DND-41 (cell line): ENCODE data around the gene LETM1.

ENCODE experiments used
- ATAC-seq: fragments of 200-7000 bp; cut with Tn5 transposase; 3 replicates; pipeline ENCODE4 v1.9.1; 2021; ENCODE audit warnings: low read depth; ENCODE audit not compliant: insufficient read depth
- DNase-seq: peaks from one replicate; pipeline ENCODE4 v3.0.0-alpha.2; 2020
- H2AFZ ChIP-seq: 2 replicates; pipeline ENCODE4 v1.6.0; 2012; ENCODE audit warnings: low read depth, low read length
- H3K27ac ChIP-seq: 2 replicates; pipeline ENCODE4 v1.5.1; 2012; ENCODE audit warnings: low read length, inconsistent platforms
- H3K27me3 ChIP-seq: fragments of 200-600 bp; sonication (generic); 2 replicates; pipeline ENCODE4 v1.6.0; 2012; ENCODE audit warnings: low read length, mild to moderate bottlenecking, inconsistent platforms; ENCODE audit not compliant: insufficient read depth, poor library complexity
- H3K36me3 ChIP-seq: 2 replicates; pipeline ENCODE4 v1.5.1; 2012; ENCODE audit warnings: low read length, inconsistent platforms; ENCODE audit not compliant: insufficient read depth
- H3K4me1 ChIP-seq: 2 replicates; pipeline ENCODE4 v1.5.1; 2012; ENCODE audit warnings: mild to moderate bottlenecking, low read length; ENCODE audit not compliant: insufficient read depth
- H3K4me2 ChIP-seq: 2 replicates; pipeline ENCODE4 v1.6.0; 2012; ENCODE audit warnings: mild to moderate bottlenecking, moderate library complexity, low read length, inconsistent platforms; ENCODE audit not compliant: insufficient read depth
- H3K4me3 ChIP-seq, 2 experiments: fragments of 200-600 bp in 1 of 2; shearing (Covaris generic) in 1 of 2; 2 replicates each; pipeline ENCODE4 v1.5.1; 2012 to 2016; ENCODE audit warnings: inconsistent platforms in 2 of 2, low read length in 2 of 2, mild to moderate bottlenecking in 2 of 2, low read depth in 1 of 2, moderate library complexity in 1 of 2
- H3K79me2 ChIP-seq: 2 replicates; pipeline ENCODE4 v1.6.0; 2012; ENCODE audit warnings: low read length, inconsistent platforms; ENCODE audit not compliant: insufficient read depth
- H3K9ac ChIP-seq: 2 replicates; pipeline ENCODE4 v1.6.0; 2012; ENCODE audit warnings: low read depth, mild to moderate bottlenecking, inconsistent platforms, low read length, moderate library complexity
- H3K9me3 ChIP-seq: 2 replicates; pipeline ENCODE4 v1.5.1; 2012; ENCODE audit warnings: low read length, moderate library complexity, mild to moderate bottlenecking, inconsistent platforms; ENCODE audit not compliant: insufficient read depth, severe bottlenecking
- H4K20me1 ChIP-seq: 2 replicates; pipeline ENCODE4 v1.6.0; 2012; ENCODE audit warnings: low read length; ENCODE audit not compliant: insufficient read depth
- EZH2 ChIP-seq: IDR thresholded peaks from 3 replicates; pipeline ENCODE4 v1.6.1; 2012; ENCODE audit warnings: borderline replicate concordance, low read depth, mild to moderate bottlenecking, moderate library complexity, low read length, inconsistent platforms; ENCODE audit not compliant: severe bottlenecking
- TF ChIP-seq, protein P1 (sequence below): IDR thresholded peaks from 2 replicates; pipeline ENCODE4 v1.5.1; 2012; ENCODE audit warnings: borderline replicate concordance, low read length, moderate library complexity, mild to moderate bottlenecking; ENCODE audit not compliant: poor library complexity, severe bottlenecking; ENCODE audit errors: extremely low read depth

LETM1 gene

DNA sequence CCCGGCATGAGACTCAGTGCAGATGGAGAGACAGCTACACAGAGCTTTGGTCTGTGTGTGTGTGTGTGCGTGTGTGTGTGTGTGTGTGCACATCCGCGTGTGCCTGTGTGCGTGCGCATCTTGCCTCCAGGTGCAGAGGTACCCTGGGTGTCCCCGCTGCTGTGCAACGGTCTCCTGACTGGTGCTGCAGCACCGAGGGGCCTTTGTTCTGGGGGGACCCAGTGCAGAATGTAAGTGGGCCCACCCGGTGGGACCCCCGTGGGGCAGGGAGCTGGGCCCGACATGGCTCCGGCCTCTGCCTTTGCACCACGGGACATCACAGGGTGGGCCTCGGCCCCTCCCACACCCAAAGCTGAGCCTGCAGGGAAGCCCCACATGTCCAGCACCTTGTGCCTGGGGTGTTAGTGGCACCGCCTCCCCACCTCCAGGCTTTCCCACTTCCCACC, 48.6 kb downstream of the LETM1 start:
- Histone ChIP-seq H3K4me3 (no peak overlapping the region), H2AFZ (no peak overlapping the region), H4K20me1 (peaks cover 17% of the 10 kb centered on the region), H3K9ac (no peak overlapping the region), H3K4me1 (no peaks in the 10 kb centered on the region), H3K27me3 (no peaks in the 10 kb centered on the region), H3K27ac (no peak overlapping the region), H3K4me2 (no peak overlapping the region), H3K36me3 (peaks cover 13% of the 10 kb centered on the region), H3K9me3 (no peaks in the 10 kb centered on the region), H3K79me2 (no peaks in the 10 kb centered on the region)
- DNase-seq: peak; percentile 30
- ATAC-seq: no peak
- TF ChIP-seq EZH2: no peak
- TF ChIP-seq, protein P1, sequence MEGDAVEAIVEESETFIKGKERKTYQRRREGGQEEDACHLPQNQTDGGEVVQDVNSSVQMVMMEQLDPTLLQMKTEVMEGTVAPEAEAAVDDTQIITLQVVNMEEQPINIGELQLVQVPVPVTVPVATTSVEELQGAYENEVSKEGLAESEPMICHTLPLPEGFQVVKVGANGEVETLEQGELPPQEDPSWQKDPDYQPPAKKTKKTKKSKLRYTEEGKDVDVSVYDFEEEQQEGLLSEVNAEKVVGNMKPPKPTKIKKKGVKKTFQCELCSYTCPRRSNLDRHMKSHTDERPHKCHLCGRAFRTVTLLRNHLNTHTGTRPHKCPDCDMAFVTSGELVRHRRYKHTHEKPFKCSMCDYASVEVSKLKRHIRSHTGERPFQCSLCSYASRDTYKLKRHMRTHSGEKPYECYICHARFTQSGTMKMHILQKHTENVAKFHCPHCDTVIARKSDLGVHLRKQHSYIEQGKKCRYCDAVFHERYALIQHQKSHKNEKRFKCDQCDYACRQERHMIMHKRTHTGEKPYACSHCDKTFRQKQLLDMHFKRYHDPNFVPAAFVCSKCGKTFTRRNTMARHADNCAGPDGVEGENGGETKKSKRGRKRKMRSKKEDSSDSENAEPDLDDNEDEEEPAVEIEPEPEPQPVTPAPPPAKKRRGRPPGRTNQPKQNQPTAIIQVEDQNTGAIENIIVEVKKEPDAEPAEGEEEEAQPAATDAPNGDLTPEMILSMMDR: no peak

DNA sequence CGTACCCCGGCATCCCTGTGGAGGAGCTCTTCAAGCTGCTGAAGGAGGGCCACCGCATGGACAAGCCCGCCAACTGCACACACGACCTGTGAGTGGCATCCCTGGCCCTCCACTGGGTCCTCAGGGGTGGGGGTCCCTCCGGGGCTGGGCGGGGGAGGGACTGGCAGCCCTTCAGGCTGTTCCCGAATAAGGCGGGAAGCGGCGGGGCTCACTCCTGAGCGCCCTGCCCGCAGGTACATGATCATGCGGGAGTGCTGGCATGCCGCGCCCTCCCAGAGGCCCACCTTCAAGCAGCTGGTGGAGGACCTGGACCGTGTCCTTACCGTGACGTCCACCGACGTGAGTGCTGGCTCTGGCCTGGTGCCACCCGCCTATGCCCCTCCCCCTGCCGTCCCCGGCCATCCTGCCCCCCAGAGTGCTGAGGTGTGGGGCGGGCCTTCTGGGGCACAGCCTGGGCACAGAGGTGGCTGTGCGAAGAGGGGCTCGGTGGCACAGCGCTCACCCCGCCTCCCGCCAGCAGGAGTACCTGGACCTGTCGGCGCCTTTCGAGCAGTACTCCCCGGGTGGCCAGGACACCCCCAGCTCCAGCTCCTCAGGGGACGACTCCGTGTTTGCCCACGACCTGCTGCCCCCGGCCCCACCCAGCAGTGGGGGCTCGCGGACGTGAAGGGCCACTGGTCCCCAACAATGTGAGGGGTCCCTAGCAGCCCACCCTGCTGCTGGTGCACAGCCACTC, 49.2 kb downstream of the LETM1 start:
- no peak overlapping the region for H2AFZ ChIP-seq
- no peak for ATAC-seq
- no peak overlapping the region for H3K4me2 ChIP-seq
- H3K9me3 ChIP-seq: no peaks in the 10 kb centered on the region
- no peak overlapping the region for H3K27ac ChIP-seq
- peaks cover 17% of the 10 kb centered on the region for H4K20me1 ChIP-seq
- no peaks in the 10 kb centered on the region for H3K4me1 ChIP-seq
- H3K9ac ChIP-seq: no peak overlapping the region
- no peak for DNase-seq
- H3K36me3 ChIP-seq: peaks cover 13% of the 10 kb centered on the region
- no peaks in the 10 kb centered on the region for H3K27me3 ChIP-seq
- no peak for TF ChIP-seq EZH2
- TF ChIP-seq, protein P1: no peak
- no peaks in the 10 kb centered on the region for H3K79me2 ChIP-seq
- H3K4me3 ChIP-seq: no peak overlapping the region

DNA sequence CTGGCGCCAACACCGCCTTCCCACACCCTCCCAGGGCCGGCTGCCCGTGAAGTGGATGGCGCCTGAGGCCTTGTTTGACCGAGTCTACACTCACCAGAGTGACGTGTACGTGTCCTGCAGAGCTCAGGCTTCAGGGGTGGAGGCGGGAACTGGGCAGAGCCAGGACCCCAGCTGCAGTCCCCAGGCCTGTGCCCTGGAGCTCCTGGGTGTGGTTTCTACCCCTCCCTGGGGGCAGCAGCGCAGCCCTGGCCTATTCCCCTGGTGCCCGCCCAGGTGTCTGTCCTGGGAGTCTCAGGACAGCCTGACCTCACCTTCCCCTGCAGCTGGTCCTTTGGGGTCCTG, 49.8 kb downstream of the LETM1 start:
- no peak for DNase-seq
- no peak overlapping the region for H3K9ac ChIP-seq
- H3K27me3 ChIP-seq: no peaks in the 10 kb centered on the region
- H2AFZ ChIP-seq: no peak overlapping the region
- H3K9me3 ChIP-seq: no peaks in the 10 kb centered on the region
- H3K4me3 ChIP-seq: no peak overlapping the region
- no peaks in the 10 kb centered on the region for H3K4me1 ChIP-seq
- TF ChIP-seq, protein P1: no peak
- no peak for TF ChIP-seq EZH2
- H3K27ac ChIP-seq: no peak overlapping the region
- no peak for ATAC-seq
- H3K79me2 ChIP-seq: no peaks in the 10 kb centered on the region
- H3K4me2 ChIP-seq: no peak overlapping the region
- peaks cover 9% of the 10 kb centered on the region for H3K36me3 ChIP-seq
- peaks cover 17% of the 10 kb centered on the region for H4K20me1 ChIP-seq
